ENCODE data around the gene WDR70. TPM values are rescaled to one million over a fixed set of nuclear protein-coding genes. Genes with fewer than 3 reads are reported as not detected.

The WDR70 gene
- total and polyA plus RNA-seq, 2 donors (not counting 3 experiments of a cell fraction or from before 2014, with no cell fraction given), result 6.7 to 37.3 TPM

DNA sequence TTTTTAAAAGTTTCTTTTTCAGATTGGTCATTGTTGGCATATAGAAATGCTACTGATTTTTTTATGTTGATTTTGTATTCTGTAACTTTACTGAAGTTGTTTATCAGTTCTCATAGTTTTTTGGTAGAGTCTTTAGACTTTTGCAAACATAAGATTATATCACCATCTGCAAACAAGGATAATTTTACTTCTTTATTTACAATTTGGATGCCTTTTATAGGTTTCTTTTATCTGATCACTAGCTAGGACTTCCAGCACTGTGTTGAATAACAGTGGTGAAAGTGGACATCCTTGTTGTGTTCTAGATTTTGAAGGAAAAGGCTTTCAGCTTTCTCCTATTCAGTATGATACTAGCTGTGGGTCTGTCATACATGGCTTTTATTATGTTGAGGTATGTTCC is 170.3 kb downstream of the WDR70 start:
- TF ChIP-seq JUN (IDR thresholded peaks at IDR 0.05; ENCODE audit: borderline replicate concordance, insufficient read depth, insufficient read length, low read depth), result no peak
- no peak for TF ChIP-seq POLR2A (IDR thresholded peaks at IDR 0.05; ENCODE audit: low read depth, low read length)
- TF ChIP-seq, protein P1, sequence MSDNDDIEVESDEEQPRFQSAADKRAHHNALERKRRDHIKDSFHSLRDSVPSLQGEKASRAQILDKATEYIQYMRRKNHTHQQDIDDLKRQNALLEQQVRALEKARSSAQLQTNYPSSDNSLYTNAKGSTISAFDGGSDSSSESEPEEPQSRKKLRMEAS (IDR thresholded peaks at IDR 0.05; ENCODE audit: insufficient read depth, insufficient read length), result no peak
- TF ChIP-seq POLR2AphosphoS5 (IDR thresholded peaks at IDR 0.05; ENCODE audit: insufficient read depth, low read depth, low read length), result no peak
- TF ChIP-seq FOS (IDR thresholded peaks at IDR 0.05; ENCODE audit: borderline replicate concordance, insufficient read depth, low read length), result no peak
- no peak for TF ChIP-seq GATA2 (IDR thresholded peaks at IDR 0.05; ENCODE audit: insufficient read depth, insufficient read length, low read depth, low read length)
- TF ChIP-seq, protein P2, sequence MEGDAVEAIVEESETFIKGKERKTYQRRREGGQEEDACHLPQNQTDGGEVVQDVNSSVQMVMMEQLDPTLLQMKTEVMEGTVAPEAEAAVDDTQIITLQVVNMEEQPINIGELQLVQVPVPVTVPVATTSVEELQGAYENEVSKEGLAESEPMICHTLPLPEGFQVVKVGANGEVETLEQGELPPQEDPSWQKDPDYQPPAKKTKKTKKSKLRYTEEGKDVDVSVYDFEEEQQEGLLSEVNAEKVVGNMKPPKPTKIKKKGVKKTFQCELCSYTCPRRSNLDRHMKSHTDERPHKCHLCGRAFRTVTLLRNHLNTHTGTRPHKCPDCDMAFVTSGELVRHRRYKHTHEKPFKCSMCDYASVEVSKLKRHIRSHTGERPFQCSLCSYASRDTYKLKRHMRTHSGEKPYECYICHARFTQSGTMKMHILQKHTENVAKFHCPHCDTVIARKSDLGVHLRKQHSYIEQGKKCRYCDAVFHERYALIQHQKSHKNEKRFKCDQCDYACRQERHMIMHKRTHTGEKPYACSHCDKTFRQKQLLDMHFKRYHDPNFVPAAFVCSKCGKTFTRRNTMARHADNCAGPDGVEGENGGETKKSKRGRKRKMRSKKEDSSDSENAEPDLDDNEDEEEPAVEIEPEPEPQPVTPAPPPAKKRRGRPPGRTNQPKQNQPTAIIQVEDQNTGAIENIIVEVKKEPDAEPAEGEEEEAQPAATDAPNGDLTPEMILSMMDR (IDR thresholded peaks at IDR 0.05; ENCODE audit: extremely low read depth in 1 of 2, insufficient read depth in 1 of 2, low read depth in 1 of 2, low read length in 2 of 2), result no peak
- no peak for TF ChIP-seq MYC (IDR thresholded peaks at IDR 0.05; ENCODE audit: low read depth, low read length)
- no peak for TF ChIP-seq EZH2 (IDR thresholded peaks at IDR 0.05; ENCODE audit: borderline replicate concordance, low read depth, low read length, severe bottlenecking)
- H3K27ac ChIP-seq (ENCODE audit: insufficient read depth, low read depth, low read length), result no peak overlapping the region
- H3K4me1 ChIP-seq (ENCODE audit: control insufficient read depth, extremely low read depth, insufficient read depth, low read length), result peaks cover 23% of the 10 kb centered on the region
- no peaks in the 10 kb centered on the region for H4K20me1 ChIP-seq (replicated peaks; ENCODE audit: control insufficient read depth, extremely low read depth, insufficient read depth, low read length)
- DNase-seq (ENCODE audit: low read depth, low spot score), result no peak
- CTCF ChIA-PET, result no interaction called here
- H3K9me3 ChIP-seq (replicated peaks; ENCODE audit: control insufficient read depth, insufficient read depth, low read length), result peaks cover 1% of the 10 kb centered on the region
- dilution Hi-C loops (cut with MboI; ENCODE audit: extremely low pct_ligation_motif_present, low sequenced_read_pairs) (no loop called here), intact Hi-C loops (cut with micrococcal nuclease) (no loop called here)
- no peaks in the 10 kb centered on the region for H3K36me3 ChIP-seq (ENCODE audit: control insufficient read depth in 2 of 2, extremely low read depth in 1 of 2, insufficient read depth in 2 of 2, low read length in 2 of 2)
- POLR2A ChIA-PET, result no interaction called here
- H3K4me3 ChIP-seq (replicated peaks in 1 of 3; ENCODE audit: insufficient read depth in 1 of 3, low read depth in 1 of 3, low read length in 3 of 3), result no peak overlapping the region
- no peak overlapping the region for H3K9ac ChIP-seq (replicated peaks; ENCODE audit: extremely low read depth, insufficient read depth, low read length)
- no peak overlapping the region for H2AFZ ChIP-seq (ENCODE audit: low read depth, low read length)
- H3K9me1 ChIP-seq (replicated peaks; ENCODE audit: control insufficient read depth, extremely low read depth, insufficient read depth, low read length), result no peaks in the 10 kb centered on the region
- no TSS peak for BruUV-seq (replicated peaks)
- H3K27me3 ChIP-seq (ENCODE audit: control insufficient read depth in 2 of 2, insufficient read depth in 2 of 2, low read length in 2 of 2), result no peaks in the 10 kb centered on the region
- no peak for FAIRE-seq
- no peaks in the 10 kb centered on the region for H3K79me2 ChIP-seq (ENCODE audit: control insufficient read depth, insufficient read depth, low read length)
- no peak overlapping the region for H3K4me2 ChIP-seq (ENCODE audit: insufficient read depth, low read length)
